GM19043 (cell line): ENCODE data around the gene LIMS2.

Source experiments
- ATAC-seq: cut with Tn5 transposase; IDR thresholded peaks from one replicate; pipeline ENCODE4 v1.9.1; 2021; ENCODE audit warnings: low read depth; ENCODE audit not compliant: unreplicated experiment

The LIMS2 gene

DNA sequence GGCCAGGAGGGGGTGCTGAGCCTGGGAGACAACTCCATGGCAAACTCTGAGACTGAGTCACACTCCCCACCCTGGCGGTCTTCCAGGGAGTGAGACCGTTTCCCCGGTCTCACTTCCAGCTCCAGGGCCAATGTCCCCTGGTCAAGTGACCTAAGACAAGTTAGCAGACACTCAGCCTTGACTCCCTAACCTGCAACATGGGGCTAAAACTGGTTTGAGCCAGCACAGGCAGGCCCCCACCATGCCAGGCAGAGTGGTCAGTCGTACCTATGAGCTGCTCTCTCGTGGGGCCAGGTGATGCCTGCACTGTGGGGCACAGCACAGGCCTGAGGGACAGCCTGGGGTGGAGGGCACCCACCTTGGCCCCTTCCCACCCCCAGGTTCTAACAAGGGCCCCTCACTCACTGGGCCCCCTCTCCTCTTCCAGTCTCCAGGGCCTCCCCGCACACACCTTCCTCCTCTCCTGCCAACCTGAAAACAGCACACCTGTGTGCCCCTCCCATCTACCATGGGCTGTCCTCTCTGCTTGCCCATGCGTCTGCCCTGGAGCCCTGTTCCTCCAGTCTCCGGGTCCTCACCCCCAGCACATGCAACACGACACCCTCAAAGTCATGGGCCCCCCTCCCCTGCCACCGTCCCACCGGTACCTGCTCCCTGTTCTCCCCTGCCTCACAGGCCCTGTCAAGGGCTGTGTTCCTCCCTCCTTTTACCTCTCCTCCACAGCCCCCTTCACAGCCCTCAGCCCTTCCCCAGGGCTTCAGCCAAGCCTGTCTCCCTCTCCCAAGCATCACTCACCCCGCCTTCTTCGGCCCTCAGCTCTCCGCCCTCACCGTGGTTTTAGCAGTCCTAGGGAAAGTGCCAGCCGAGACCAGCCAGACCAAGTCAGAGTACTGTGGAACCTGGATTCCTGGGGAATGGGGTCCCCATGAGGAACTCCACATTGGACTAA, 27.8 kb downstream of the LIMS2 start:
- no peak for ATAC-seq

DNA sequence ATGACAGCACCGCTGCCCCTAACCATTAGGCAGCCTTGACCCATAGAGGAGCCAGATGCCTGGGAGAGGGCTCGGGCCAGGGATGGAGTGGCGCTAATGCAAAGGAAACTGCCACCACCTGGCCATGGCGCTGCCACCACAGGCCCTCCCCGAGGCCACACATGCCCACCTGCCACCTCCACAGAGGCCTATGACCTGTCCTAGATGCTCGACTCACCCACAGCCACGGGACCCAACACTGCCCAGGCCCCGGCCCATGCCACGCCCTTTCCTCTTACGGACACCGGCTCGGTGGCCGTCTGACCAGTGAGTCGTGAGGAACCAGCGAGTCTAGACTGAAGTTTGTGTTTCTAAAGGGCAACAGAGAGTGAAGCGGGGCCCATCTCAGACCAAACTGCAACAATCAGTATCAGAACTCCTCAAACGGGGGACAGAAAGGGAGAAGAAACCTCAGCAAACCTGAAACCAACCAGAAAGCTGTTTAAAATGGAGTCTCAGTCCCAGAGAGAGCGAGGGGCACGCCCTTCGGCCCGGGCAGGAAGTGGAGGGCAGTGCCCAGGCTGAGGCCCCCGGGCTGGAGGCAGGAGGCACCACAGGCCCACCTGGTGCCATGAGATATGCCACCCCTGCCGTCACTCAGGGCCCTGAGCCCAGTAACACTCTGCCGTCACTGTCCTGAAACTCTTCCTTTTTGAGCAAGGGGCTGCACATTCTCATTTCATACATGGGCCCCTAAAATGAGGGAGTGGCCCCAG, 28.7 kb downstream of the LIMS2 start:
- ATAC-seq, result no peak

DNA sequence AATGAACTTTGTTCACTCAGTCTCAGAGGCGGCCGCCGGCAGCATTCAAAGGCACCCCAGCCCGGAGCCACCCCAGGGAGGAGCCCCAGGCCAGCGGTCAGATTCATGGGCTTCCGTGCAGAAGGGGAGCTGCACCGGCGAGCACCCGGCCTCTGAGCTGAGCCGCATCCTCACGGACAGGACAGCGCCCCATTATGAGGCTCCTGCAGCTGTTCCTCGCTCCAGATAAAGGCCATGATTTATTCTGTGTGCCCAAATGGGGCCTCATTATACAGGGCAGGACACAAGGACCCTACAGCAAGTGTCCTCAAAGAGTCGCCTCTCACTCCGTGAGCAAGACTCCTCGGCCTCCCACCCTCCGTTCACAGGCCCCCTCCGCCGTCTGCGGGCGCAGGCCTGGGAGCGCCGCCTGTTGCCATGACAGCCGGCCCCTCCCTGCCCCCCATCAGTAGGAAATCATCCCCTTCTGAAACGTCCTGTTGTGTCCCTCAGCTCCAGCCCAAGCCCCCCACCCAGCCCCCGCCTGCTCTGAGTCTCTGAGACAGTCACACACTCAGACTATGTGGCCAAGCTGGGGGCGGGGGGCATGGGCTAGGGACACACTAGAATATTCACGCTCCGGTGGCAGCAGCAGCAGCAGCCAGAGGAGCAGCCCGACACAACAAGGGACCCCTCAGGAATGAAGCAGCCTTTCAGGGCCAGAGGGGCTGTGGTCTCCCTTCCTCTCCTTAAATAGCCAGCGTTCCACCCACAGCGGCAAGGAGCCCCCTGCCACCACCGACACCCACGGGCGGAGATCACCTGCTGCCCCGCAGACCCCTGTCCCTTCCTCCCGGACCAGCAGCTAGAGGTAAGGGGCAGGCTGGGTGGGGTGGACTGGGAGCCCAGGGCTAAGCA, 29.7 kb downstream of the LIMS2 start, which contains the start of gene GPR17:
GPR17 (plus strand) TSS at position 759 of the 897 bp plus-strand sequence. CDS start 4,583 bp downstream, outside the sequence.
- no peak for ATAC-seq

DNA sequence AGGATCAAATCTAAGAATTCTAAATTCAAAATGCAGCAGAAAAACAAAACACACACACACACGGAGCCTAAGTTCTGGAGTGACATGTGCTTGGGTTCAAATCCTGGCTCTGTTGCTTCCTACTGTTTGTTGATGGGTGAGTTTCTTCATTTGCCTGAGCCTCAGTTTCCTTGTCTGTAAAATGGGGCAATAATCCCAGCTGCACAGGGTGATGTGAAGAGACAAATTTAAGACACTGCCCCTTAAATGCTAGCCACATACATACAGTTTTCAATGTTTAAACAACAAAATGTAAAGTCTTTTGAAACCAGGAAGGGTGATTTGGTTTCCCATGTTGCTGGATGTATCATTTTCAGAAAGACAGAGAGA, 30.3 kb downstream of the LIMS2 start:
- ATAC-seq, result no peak

DNA sequence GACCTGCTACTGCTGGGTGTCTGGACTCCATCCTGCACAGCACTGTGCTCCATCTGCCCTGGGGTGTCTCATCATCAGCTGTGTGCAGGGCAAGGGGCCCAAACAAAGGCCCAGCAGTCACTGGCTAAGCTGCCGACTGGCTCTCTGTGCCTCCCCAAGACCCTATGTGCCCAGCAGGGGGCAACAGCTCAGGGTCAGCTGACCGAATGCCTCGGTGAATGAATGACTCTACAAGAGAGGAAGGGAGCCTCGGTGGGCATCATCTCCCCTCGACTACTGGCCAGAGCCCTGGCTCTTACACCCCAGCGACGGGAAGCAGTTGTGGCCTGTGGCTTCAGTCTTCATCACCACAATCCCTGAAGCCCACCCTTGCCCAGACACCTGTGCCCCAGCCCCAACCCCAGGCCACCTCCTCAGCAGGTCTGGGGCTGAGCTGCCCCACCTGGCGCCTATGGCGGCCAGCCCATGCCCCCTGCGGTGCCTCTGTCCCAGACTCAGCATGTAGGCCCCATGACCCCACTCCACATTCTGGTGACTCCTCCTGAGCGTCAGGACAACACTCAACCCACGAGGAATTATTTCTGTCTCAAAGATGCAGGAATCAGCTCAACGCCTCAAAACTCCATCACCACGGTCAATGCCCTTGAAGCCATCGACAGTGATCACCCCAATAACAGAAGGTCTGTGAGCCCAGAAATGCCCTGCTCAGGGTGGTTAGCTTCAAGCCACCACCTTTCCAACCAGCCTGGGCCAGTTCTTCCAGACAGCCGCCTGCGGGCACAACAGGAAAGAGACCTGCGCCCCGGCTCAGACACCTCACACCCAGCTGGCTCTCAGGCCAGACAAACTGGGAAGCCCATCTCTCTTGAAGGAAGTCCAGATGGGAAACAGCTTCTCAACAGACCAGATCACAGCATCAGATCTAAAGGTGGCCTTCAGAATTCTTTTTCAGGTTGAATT, 31.0 kb downstream of the LIMS2 start:
- ATAC-seq, result no peak

DNA sequence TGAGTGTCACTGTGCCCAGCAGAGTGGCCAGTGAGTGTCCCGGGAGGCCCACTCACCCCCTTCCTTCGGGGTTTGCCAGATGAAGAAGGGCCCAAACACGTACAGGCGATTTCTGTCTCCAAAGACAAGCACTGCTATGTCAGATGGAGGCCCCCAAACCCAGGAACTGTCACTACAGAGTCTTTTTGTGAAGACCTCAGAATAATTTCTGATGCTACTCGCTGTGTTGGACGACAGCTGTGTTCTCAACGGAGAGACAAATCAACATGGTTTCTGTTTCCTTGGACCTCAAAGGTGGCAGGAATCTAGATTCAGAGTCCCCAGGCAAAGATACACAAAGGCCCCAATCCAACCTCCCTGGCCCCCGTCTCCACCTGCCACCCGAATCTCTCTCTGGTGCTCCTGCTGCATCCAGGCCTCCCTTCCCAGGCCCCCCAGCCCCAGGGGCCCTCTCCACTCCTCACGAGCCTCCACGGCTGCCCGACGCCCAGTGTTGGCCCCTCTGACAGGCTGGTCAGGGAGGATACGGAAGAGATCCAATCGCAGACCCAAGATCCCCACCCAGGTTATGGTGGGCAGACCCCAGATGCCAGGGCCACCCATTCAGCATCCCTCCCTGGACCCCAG, 31.8 kb downstream of the LIMS2 start:
- no peak for ATAC-seq

DNA sequence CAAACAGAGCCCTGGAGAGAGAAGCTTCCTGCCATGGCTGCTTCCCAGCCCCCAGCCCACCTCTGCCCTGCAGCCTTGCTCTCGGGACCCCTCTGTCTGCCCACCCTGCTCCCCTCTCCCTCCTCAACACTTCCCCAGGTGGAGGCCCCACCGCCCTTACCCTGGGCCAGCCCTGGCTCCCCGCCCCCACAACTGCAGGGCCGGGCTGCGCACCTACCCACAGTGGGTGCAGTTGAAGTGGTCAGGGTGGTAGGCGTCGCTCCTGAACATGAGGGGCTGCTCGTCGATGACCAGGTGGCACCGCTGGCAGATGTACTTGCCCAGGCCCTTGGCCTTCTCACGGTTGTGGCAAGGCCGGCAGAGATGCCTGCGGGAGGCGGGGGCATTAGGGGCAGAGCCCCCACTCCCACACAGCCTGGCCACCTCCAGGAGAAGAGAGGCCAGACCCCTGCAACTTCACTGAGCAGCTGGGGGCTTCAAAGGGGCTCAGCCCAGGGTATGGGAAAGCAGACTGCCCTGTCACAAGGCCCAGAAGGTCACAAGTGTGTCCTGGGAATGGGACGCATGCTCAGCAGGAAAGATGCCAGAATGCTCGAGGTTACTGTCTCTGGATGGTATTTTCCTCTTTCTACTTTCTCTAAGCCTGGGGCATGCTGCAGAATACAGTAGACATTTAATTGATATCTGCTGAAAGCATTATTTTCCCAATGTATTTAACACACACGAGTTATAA, 32.5 kb downstream of the LIMS2 start:
- ATAC-seq, result no peak

DNA sequence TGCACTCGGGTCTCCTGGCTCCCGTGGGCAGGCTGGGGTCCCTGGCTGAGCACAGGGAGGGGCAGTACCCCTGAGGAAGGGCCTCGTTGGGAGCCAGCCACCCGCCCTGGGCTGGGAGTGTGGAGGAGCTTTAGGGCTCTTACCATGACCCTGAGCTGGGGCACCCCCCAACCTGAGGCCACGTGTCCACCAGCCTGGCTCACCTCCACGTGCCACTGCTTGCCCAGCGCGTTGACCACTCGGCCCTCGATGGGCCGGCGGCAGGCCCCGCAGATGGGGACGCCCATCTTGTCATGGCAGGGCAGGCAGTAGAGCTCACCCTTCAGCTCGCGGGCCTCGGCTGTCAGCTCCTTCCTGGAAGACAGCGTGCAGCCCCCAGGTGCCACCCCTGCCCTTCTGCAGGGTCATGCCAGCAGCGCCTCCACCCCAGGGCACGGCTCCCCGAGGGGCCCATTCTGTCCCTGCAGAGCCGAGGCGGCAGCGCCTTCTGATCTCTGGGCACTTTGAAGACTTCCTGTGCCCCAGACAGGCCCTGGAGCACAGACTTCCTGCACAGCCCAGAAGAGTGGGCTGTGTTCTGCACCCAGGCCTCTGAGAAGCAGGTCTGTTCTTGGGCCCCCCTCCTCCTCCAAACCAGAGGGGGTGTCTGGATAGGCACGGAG, 33.4 kb downstream of the LIMS2 start:
- ATAC-seq, result no peak

DNA sequence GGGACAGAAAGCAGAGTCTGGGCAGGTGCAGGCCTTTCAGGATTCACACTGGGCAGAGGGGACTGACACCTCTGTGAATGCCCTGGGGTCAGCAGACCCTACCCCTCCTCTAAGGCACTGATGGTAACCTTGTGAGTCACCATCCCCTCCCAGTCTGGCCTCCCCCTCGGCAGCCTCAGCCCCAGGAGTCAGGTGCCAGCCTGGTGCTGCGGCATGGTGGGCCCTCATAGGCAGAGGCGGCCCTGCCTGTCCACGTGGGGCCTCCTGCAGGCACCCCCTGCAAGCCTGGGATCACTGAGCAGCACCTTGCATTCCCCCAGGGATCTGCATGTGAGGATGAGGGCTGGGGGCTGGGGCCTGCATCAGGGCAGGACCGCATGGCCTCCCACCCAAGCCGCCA, 34.2 kb downstream of the LIMS2 start:
- no peak for ATAC-seq

DNA sequence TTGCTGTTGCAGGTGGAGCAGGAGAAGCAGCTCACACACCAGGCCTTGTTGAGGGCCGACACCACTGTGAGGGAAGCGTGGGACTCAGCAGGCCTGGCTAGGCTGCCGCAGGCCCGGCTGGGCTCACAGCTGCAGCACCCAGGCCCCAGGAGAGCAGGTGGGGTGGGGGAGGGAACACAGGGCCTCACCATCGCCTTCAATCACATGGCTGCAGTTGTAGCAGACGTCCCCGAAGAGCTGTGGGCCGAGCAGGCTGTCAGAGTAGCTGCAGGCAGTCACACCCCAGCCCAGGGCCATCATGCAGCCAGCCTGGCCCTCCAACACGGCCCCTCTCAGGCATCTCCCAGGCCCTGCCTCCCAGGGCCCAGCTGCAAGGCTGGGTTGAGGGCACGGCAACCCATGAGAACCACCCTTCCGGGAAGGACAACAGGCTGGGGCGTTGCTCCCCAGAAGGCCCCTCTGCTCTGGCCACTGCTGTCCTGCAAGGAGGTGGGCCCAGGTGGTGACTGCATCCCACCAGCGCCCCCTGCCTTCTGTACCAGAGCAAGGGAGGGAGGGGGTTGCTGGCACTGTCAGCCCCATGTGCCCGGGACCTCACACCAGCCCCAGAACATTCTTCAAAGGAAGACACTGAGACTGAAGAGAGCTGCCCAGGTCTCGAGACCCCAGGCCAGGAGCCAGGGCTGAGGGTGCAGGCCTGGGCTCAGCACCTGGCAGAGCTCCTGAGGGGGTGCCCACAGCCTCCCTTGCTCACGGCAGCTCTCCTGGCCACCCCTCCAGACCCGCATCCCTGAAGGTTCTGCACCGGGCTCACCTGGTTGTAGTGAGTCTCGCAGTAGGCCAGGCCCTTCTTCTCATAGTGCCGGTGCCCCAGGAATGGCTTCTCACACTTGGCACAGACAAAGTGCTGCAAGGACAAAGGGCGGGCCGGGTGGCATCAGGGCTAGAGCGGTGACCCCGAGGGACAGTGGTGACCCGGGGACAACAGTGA, 35.0 kb downstream of the LIMS2 start:
- ATAC-seq, result no peak

DNA sequence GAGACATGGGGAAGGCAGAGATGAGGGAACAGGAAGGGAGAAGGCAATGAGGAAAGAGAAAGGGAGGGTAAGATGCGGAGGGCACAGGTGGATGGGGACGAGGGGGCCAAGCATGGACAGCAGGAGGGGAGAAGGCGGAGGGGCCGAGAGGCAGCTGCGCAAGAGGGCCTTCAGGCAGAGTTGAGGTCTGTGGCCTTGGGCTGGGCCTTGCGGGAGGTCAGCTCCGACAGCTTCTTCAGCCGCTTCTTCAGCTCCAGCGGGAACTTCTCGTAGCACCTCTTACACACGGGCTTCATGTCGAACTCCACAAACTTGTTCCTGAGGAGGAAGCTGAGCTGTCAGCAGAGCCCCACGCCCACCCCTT, 36.2 kb downstream of the LIMS2 start:
- ATAC-seq, result no peak

DNA sequence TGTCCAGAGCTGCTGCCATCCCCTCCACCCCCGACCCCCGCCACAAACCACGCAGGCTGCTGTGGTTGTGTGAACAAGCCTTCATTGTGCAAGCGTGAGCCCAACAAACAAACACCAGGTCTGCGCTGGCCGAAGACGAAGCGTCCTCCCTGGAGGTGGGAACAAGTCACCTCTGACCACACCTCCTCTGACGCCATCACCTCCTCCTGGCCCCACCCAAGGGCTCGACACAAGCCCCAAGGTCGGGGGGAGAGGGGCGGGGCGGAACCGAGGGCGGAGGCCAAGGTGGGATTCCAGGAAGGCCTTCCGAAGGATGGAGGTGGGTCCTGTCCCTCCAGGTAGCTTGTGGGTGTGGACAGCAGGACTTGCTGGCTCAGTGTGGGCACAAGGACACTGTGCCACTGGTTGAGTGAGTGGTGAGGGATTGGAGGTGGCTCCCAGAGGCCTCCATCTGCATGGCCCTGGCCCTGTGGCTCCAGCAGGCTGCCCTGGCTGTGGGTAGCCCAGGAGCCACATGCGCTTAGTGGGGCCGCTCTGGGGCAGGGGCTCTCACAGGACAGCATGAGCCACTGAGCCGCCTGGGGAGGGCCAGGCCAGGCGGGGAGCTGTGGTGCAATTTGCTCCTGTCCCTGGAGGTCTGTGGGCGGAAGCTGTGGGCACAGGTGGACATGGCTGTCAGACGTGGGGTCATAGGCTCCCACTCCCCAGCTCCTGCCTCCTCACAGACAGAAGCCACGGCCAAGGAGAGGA, 36.8 kb downstream of the LIMS2 start:
- no peak for ATAC-seq

DNA sequence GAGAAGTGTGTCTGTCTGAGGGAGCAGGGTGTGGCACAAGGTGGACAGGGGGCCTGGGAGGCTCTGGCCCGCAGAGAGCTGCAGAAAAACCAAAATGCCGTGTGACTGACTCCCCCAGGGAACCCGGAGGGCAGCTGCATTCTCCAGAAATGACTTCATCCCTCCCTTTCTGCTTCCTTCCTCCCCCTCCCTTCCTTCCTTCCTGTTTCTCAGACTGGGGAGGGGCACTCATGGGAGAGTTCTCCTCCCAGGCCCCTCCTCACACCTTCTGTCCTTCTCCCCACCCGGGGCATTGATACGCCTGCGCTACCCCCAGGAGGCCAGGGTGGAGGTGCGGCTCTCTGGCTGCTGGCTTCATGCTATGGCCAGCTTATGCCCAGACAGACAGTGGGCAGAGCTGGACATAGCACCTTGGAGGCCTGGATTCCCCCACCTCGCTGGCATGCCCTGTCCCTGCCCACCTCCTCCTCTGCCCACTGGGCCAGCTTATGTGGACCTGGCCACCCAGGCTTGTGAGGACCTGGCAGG, 37.5 kb downstream of the LIMS2 start:
- no peak for ATAC-seq

DNA sequence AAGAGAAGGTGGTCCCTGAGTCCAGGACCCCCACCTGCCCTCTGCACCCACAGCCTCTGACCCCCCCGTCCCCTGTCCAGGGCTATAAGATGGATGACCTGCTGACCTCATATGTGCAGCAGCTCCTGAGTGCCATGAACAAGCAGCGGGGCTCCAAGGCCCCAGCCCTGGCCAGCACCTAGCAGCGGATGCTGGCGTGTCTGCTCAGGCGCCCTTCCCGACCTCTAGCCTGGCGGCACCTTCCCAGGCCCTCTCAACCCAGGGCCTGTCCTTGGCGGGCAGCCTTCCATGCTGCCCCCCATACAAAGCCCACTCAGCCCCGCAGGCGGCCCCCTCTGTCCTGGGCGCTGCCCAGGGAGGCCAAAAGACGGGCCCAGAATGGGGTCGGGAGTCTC, 38.1 kb downstream of the LIMS2 start:
- ATAC-seq, result no peak

DNA sequence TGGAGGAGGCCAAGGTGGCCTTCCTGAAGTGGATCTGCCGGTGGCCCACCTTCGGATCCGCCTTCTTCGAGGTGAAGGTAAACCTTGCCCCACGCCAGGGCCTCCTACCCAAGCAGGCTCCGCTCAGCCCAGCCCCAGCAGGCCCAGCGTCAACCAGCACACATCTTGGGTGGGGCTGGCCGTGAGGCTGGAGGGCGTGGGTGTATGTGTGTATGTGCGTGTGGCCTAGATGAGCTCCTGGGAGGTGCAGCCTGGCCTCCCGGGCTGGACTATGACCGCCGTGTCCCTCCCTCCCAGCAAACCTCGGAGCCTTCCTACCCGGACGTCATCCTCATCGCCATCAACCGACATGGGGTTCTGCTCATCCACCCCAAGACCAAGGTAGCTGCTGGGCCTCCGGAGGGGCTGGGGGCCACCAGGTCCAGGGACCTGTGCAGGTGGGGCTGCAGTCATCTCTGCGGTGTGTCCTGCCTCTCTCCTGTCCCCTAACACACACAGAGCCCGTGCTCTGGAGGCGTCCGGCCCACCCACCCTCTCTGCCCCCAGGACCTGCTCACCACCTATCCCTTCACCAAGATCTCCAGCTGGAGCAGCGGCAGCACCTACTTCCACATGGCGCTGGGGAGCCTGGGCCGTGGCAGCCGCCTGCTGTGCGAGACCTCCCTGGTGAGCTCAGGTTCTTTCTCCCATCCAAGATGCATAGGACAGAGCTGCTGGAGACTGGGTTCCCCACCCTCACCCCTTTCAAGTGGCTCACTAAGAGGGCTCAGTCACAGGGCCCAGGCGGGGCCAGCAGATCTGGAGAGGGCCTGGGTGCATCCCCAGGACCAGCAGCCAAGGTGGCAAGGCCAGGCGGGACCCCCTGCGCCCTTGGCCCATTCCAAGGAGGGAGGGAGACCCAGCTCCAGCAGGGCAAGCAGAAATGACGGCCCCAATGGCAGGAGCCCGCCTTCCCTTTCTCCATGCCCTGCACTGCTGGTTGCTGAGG, 38.8 kb downstream of the LIMS2 start:
- no peak for ATAC-seq
